HG03066 (cell line): ENCODE data around the gene HEG1.
A peak's percentile ranks its signal among the peaks of the same experiment; 100 is the strongest.
"Not testable (repeated sequence)": the region's sequence is repeated elsewhere in the genome, so short reads cannot be mapped to it uniquely, and the experiment has no call there.

Experiments used
- ATAC-seq: cut with Tn5 transposase; IDR thresholded peaks from one replicate; pipeline ENCODE4 v1.9.1; 2021; ENCODE audit warnings: low read depth; ENCODE audit not compliant: unreplicated experiment

HEG1 gene, protein sequence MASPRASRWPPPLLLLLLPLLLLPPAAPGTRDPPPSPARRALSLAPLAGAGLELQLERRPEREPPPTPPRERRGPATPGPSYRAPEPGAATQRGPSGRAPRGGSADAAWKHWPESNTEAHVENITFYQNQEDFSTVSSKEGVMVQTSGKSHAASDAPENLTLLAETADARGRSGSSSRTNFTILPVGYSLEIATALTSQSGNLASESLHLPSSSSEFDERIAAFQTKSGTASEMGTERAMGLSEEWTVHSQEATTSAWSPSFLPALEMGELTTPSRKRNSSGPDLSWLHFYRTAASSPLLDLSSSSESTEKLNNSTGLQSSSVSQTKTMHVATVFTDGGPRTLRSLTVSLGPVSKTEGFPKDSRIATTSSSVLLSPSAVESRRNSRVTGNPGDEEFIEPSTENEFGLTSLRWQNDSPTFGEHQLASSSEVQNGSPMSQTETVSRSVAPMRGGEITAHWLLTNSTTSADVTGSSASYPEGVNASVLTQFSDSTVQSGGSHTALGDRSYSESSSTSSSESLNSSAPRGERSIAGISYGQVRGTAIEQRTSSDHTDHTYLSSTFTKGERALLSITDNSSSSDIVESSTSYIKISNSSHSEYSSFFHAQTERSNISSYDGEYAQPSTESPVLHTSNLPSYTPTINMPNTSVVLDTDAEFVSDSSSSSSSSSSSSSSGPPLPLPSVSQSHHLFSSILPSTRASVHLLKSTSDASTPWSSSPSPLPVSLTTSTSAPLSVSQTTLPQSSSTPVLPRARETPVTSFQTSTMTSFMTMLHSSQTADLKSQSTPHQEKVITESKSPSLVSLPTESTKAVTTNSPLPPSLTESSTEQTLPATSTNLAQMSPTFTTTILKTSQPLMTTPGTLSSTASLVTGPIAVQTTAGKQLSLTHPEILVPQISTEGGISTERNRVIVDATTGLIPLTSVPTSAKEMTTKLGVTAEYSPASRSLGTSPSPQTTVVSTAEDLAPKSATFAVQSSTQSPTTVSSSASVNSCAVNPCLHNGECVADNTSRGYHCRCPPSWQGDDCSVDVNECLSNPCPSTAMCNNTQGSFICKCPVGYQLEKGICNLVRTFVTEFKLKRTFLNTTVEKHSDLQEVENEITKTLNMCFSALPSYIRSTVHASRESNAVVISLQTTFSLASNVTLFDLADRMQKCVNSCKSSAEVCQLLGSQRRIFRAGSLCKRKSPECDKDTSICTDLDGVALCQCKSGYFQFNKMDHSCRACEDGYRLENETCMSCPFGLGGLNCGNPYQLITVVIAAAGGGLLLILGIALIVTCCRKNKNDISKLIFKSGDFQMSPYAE (N-terminal part only)

GRCh38 chr3:125055913-125056745, at the start of gene HEG1:
HEG1 (minus strand) TSS chr3:125055997; CDS start chr3:125055890, 107 bp downstream.
- ATAC-seq: peak; percentile 50

GRCh38 chr3:125105116-125105515, 49.3 kb upstream of the HEG1 start:
- ATAC-seq: no peak

DNA sequence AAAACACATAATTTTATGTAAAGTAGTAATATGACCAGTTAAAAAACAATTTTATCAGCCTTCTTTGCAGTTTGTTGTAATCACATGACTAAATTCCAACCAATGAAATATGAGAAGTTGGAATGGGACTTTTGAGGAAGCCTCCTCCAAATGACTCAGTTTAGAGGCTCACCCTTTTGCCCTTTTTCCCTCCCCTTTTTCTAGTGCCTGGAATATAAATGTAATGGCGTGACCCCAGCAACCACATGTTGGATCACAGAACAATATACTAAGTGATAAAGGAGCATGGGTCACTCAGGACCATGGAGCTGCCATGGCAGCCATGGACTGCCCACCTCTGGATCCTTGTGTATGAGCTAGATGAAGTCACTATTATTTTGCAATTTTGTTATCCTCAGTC, 48.8 kb upstream of the HEG1 start:
- no peak for ATAC-seq

DNA sequence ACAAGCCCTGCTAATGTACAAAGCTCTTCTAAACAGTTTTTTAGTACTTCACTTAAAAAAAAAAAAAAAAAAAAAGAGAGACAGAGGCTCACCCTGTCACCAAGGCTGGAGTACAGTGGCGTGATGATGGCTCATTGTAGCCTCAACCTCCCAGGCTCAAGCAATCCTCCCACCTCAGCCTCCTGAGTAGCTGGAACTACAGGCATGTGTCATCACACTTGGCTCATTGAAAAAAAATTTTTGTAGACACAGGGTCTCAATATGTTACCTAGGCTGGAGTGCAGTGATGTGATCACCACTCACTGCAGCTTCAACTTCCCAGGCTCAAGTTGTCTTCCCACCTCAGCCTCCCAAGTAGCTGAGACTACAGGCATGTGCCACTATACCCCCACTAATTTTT, 47.6 kb upstream of the HEG1 start:
- no peak for ATAC-seq

GRCh38 chr3:125102470-125102869, 46.7 kb upstream of the HEG1 start:
- ATAC-seq: no peak

DNA sequence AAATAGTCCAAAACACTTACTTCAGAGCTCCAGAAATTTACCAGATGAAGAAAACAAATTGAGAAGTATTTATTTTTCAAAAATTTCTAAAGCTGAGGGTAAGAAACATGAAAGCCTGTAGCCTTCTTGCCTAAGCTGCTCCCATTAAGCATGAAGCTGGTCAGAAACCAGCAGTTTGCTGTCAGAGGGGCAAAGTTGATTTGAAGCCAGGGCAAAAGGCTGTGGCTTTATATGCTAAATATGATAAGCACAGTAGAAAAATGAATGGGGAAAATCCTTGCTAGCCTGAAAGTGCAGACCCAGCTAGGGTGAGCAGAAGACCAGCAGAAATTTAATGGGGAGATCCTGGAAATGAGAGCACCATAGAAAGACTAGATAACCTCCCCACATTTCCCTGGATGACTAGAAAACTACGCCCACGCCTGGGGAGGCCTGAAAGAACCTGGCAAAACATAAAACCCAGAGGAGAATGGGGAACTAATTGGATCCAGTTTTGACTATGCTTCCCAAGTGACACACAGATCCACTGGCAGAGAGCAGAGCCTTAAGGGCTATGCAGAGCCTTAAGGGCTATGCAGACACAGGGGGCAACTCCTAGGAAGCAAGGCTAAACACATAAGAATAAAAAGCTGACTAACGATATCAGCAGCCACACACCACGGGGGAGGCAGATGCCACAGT, 43.0 kb upstream of the HEG1 start:
- no peak for ATAC-seq

- ATAC-seq: no peak
These were observed 34.9 kb upstream of the HEG1 start for GRCh38 chr3:125090649-125091048.

GRCh38 chr3:125087768-125088391, 32.1 kb upstream of the HEG1 start:
- no peak for ATAC-seq

- no peak for ATAC-seq
These were observed 29.4 kb upstream of the HEG1 start for GRCh38 chr3:125085166-125085565.

- no peak for ATAC-seq
These were observed 28.0 kb upstream of the HEG1 start for GRCh38 chr3:125083776-125084175.

DNA sequence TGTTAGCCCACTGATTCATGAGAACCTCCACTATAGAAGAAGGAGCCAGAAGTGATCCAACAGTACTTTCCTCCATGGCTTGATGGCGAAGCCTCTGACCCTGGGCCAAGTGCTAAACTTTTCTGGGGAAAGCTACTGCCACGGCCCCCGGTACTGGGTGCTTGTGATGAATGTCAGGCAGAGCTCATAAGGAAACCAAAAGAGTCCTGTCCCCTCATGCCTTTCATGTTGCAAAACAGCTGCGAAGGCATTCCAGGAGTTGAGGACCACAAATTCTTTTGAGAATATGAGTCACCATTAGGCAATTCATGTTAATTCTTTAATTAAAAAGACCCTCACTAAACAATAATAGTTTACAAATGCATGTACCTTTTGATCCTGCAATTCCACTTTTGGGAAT, 26.5 kb upstream of the HEG1 start:
- ATAC-seq: not testable (repeated sequence)

GRCh38 chr3:125080077-125080476, 24.3 kb upstream of the HEG1 start:
- no peak for ATAC-seq

DNA sequence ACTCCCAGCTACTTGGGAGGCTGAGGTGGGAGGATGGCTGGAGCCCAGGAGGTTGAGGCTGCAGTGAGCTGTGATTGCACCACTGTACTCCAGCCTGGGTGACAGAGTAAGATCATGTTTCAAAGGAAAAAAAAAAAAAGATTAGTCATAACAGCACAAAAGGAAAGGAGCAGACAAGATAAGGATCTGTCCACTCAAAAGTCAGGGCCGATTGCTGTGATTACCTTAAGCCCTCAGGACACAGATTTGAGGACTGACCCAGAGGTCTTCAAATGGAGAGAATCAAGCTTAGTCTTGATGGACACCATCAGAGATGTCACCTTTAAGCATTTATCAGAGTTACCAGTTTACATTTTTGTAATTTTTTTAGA, 23.9 kb upstream of the HEG1 start:
- no peak for ATAC-seq

- no peak for ATAC-seq
These were observed 23.3 kb upstream of the HEG1 start for GRCh38 chr3:125078951-125079674.

DNA sequence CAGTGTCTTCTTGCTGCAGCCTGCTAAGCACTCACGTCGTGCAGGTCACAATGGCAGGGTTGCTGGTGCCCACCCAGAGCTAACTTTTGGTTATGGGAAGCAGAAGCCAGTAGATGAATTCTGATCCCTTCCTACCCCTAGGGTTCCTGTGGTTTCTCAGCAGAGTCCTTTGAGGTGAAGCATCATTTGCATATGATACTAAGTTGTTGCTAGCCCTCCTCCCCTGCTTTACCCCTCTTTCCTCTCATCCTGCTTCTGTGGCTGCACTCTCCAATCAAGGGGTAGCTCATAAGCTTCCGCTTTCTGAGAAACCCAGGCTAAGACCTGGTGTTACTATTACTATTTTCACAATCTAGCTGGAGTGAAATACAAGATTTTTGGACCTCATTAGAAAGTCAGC, 22.1 kb upstream of the HEG1 start:
- ATAC-seq: no peak

- no peak for ATAC-seq
These were observed 20.7 kb upstream of the HEG1 start for GRCh38 chr3:125076464-125076863.

- no peak for ATAC-seq
These were observed 19.9 kb upstream of the HEG1 start for GRCh38 chr3:125075738-125076137.

- no peak for ATAC-seq
These were observed 17.7 kb upstream of the HEG1 start for GRCh38 chr3:125073390-125073905.
